ENCODE data around the gene SEMA3C.

DNA sequence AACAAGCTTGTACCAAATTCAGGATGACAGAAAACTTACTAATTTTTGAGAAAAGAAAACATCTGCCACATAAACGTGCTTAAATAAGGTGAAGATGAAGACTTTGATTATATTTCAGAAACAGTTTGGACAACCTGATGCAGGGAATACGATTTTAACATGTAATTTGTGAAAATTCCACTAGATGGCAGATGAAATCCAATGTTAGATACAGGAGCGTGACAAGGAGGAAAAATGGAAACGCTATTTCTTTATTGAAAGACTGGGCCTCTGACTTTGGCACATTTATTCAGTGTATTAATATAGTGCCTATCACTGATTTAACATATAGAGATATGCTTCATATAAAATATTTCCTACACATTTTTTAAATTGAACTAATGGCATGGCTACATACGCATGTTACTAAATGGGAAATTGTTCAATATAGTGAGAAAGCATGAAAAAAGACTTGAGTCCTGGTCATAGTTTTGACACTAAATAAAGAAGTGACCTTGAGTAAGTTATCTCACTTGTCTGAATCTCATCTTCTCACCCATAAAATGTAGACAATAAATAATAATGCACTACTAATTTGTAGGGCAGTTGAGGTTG is 219.7 kb downstream of the SEMA3C start:
- TF ChIP-seq, protein P1, sequence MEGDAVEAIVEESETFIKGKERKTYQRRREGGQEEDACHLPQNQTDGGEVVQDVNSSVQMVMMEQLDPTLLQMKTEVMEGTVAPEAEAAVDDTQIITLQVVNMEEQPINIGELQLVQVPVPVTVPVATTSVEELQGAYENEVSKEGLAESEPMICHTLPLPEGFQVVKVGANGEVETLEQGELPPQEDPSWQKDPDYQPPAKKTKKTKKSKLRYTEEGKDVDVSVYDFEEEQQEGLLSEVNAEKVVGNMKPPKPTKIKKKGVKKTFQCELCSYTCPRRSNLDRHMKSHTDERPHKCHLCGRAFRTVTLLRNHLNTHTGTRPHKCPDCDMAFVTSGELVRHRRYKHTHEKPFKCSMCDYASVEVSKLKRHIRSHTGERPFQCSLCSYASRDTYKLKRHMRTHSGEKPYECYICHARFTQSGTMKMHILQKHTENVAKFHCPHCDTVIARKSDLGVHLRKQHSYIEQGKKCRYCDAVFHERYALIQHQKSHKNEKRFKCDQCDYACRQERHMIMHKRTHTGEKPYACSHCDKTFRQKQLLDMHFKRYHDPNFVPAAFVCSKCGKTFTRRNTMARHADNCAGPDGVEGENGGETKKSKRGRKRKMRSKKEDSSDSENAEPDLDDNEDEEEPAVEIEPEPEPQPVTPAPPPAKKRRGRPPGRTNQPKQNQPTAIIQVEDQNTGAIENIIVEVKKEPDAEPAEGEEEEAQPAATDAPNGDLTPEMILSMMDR (IDR thresholded peaks at IDR 0.05) = peak; percentile 58 to 80 (median 72)
- TF ChIP-seq POLR2A (IDR thresholded peaks at IDR 0.05) = no peak
